Fibroblast of lung (primary cell): ENCODE measurements around the gene C1QTNF1. TPM values are rescaled to one million over a fixed set of nuclear protein-coding genes. Genes with fewer than 3 reads are reported as not detected.

Experiments
- DNase-seq, 2 donors: peaks; one replicate each; pipeline versions ENCODE4 v3.0.0 to v3.0.0-alpha.2; 2010; ENCODE audit warnings: low read depth in 2 of 2
- H2AFZ ChIP-seq: 2 replicates; pipeline ENCODE4 v1.5.1; 2012; ENCODE audit warnings: low read length, control low read depth, inconsistent platforms
- H3K27ac ChIP-seq: 2 replicates; pipeline ENCODE4 v1.5.1; 2011; ENCODE audit warnings: low read length, control low read depth; ENCODE audit not compliant: insufficient read depth
- H3K27me3 ChIP-seq: 2 replicates; pipeline ENCODE4 v1.5.1; 2011; ENCODE audit warnings: mild to moderate bottlenecking, low read length; ENCODE audit not compliant: control insufficient read depth, insufficient read depth
- H3K36me3 ChIP-seq: 2 replicates; pipeline ENCODE4 v1.5.1; 2011; ENCODE audit warnings: low read length; ENCODE audit not compliant: control insufficient read depth, insufficient read depth
- H3K4me1 ChIP-seq: 2 replicates; pipeline ENCODE4 v1.5.1; 2011; ENCODE audit warnings: low read length; ENCODE audit not compliant: control insufficient read depth, insufficient read depth; ENCODE audit errors: extremely low read depth
- H3K4me2 ChIP-seq: 2 replicates; pipeline ENCODE4 v1.5.1; 2011; ENCODE audit warnings: low read length, control low read depth; ENCODE audit not compliant: insufficient read depth; ENCODE audit errors: extremely low read depth
- H3K4me3 ChIP-seq, 4 experiments: fragments of 200-600 bp in 1 of 4; sonication (generic) in 1 of 4; replicated peaks in 1 of 4; 2 replicates each; pipeline ENCODE4 v1.5.1; 2011 to 2016; ENCODE audit warnings: low read length in 4 of 4, low read depth in 3 of 4, mild to moderate bottlenecking in 3 of 4, control low read depth in 2 of 4, inconsistent platforms in 1 of 4, mixed read lengths in 1 of 4; ENCODE audit not compliant: insufficient read depth in 1 of 4; ENCODE audit errors: control extremely low read depth in 1 of 4
- H3K79me2 ChIP-seq: 2 replicates; pipeline ENCODE4 v1.5.1; 2012; ENCODE audit warnings: mild to moderate bottlenecking, low read length, inconsistent platforms; ENCODE audit not compliant: control insufficient read depth, insufficient read depth
- H3K9ac ChIP-seq: 2 replicates; pipeline ENCODE4 v1.5.1; 2011; ENCODE audit warnings: mild to moderate bottlenecking, low read length, control low read depth; ENCODE audit not compliant: insufficient read depth
- H3K9me3 ChIP-seq: 2 replicates; pipeline ENCODE4 v1.5.1; 2012; ENCODE audit warnings: low read depth, low read length; ENCODE audit not compliant: control insufficient read depth, insufficient read depth
- H4K20me1 ChIP-seq: 2 replicates; pipeline ENCODE4 v1.5.1; 2011; ENCODE audit warnings: low read length; ENCODE audit not compliant: control insufficient read depth, insufficient read depth; ENCODE audit errors: extremely low read depth
- CTCF ChIP-seq, 2 donors: IDR thresholded peaks in 1 of 2; conservative IDR thresholded peaks in 1 of 2; 1 replicate in 1 of 2; 2 replicates in 1 of 2; pipeline ENCODE4 v1.5.1; 2011 to 2012; ENCODE audit warnings: low read length in 2 of 2, control low read depth in 1 of 2, inconsistent platforms in 1 of 2, low read depth in 1 of 2, mild to moderate bottlenecking in 1 of 2
- EZH2 ChIP-seq: IDR thresholded peaks from 2 replicates; pipeline ENCODE4 v1.5.1; 2012; ENCODE audit warnings: low read length, control low read depth, mild to moderate bottlenecking; ENCODE audit errors: missing control alignments
- polyA plus RNA-seq, 2 donors: library from polyadenylated mRNA; depleted of rRNA in 1 of 2; stranded (reverse) in 1 of 2; unstranded in 1 of 2; fragments of >200 nt; gene quantifications; 2 replicates each; pipeline ENCODE4 v1.2.1, GENCODE V29; 2011 to 2012; ENCODE audit warnings: missing spikeins in 1 of 2
- total RNA-seq: library from RNA; depleted of rRNA; stranded (reverse); fragments of >200 nt; gene quantifications from 2 replicates; pipeline ENCODE4 v1.2.1, GENCODE V29; 2014

The C1QTNF1 gene
- total and polyA plus RNA-seq, 2 donors (not counting 1 experiment from before 2014, with no cell fraction given): 15.0 to 45.2 TPM

GRCh38 chr17:78981010-78981888 is 42.7 kb upstream of the C1QTNF1 start:
- no peaks in the 10 kb centered on the region for H3K9me3 ChIP-seq
- H3K4me1 ChIP-seq: peaks cover 15% of the 10 kb centered on the region
- no peak overlapping the region for H2AFZ ChIP-seq
- peaks cover 5% of the 10 kb centered on the region for H3K36me3 ChIP-seq
- no peak overlapping the region for H3K9ac ChIP-seq
- H3K27ac ChIP-seq: no peak overlapping the region
- no peak overlapping the region for H3K4me2 ChIP-seq
- no peaks in the 10 kb centered on the region for H4K20me1 ChIP-seq
- TF ChIP-seq CTCF (conservative IDR thresholded peaks at IDR 0.05 in 1 of 2, IDR thresholded peaks at IDR 0.05 in 1 of 2; ENCODE audit: low read depth in 1 of 2, low read length in 2 of 2): no peak
- no peak for TF ChIP-seq EZH2
- H3K27me3 ChIP-seq: no peaks in the 10 kb centered on the region
- peaks cover 13% of the 10 kb centered on the region for H3K79me2 ChIP-seq
- DNase-seq: no peak
- no peak overlapping the region for H3K4me3 ChIP-seq

- no peaks in the 10 kb centered on the region for H3K27me3 ChIP-seq
- no peak overlapping the region for H3K27ac ChIP-seq
- peaks cover 3% of the 10 kb centered on the region for H3K4me1 ChIP-seq
- H3K9me3 ChIP-seq: no peaks in the 10 kb centered on the region
- H4K20me1 ChIP-seq: no peaks in the 10 kb centered on the region
- H3K4me2 ChIP-seq: no peak overlapping the region
- TF ChIP-seq CTCF (conservative IDR thresholded peaks at IDR 0.05 in 1 of 2, IDR thresholded peaks at IDR 0.05 in 1 of 2; ENCODE audit: low read depth in 1 of 2, low read length in 2 of 2) (no peak), EZH2 (no peak)
- H3K36me3 ChIP-seq: peaks cover 2% of the 10 kb centered on the region
- no peak overlapping the region for H2AFZ ChIP-seq
- DNase-seq: no peak
- H3K9ac ChIP-seq: no peak overlapping the region
- no peaks in the 10 kb centered on the region for H3K79me2 ChIP-seq
- no peak overlapping the region for H3K4me3 ChIP-seq
These were observed 38.6 kb upstream of the C1QTNF1 start for GRCh38 chr17:78985395-78985794.

GRCh38 chr17:78986048-78986648 is 37.8 kb upstream of the C1QTNF1 start:
- peak; percentile 27 to 62 for DNase-seq
- H2AFZ ChIP-seq: peak overlapping the region; percentile 35

More at GRCh38 chr17:78986048-78986648, 37.8 kb upstream of the C1QTNF1 start:
- peak overlapping the region in 2 of 4 experiments; percentile 38 to 49 for H3K4me3 ChIP-seq
- H3K4me1 ChIP-seq: peaks cover 3% of the 10 kb centered on the region
- peaks cover 5% of the 10 kb centered on the region for H3K36me3 ChIP-seq
- no peak for TF ChIP-seq EZH2
- TF ChIP-seq CTCF (conservative IDR thresholded peaks at IDR 0.05 in 1 of 2, IDR thresholded peaks at IDR 0.05 in 1 of 2; ENCODE audit: low read depth in 1 of 2, low read length in 2 of 2): peak; percentile 9 to 41
- no peaks in the 10 kb centered on the region for H3K9me3 ChIP-seq
- no peaks in the 10 kb centered on the region for H3K27me3 ChIP-seq
- no peak overlapping the region for H3K9ac ChIP-seq
- H3K27ac ChIP-seq: peak overlapping the region; percentile 27
- no peaks in the 10 kb centered on the region for H4K20me1 ChIP-seq
- H3K79me2 ChIP-seq: no peaks in the 10 kb centered on the region
- H3K4me2 ChIP-seq: peak overlapping the region; percentile 83
